DOHH2 (cell line): ENCODE results near the gene UBAC2.

Source experiments
- H3F3A ChIP-seq: fragments of 200-600 bp; sonication (generic), shearing (Covaris generic); 2 replicates; pipeline ENCODE4 v1.6.0; 2016; ENCODE audit warnings: antibody characterized with exemption, mild to moderate bottlenecking; ENCODE audit not compliant: control insufficient read depth, insufficient read depth
- H3K27ac ChIP-seq: fragments of 200-600 bp; sonication (generic); 2 replicates; pipeline ENCODE4 v1.5.1; 2014; ENCODE audit warnings: low read depth, mild to moderate bottlenecking, low read length, moderate library complexity
- H3K27me3 ChIP-seq: fragments of 200-600 bp; sonication (generic); 2 replicates; pipeline ENCODE4 v1.6.1; 2014; ENCODE audit warnings: mild to moderate bottlenecking, low read length, mixed read lengths; ENCODE audit not compliant: control insufficient read depth
- H3K36me3 ChIP-seq: fragments of 200-600 bp; sonication (generic); 2 replicates; pipeline ENCODE4 v1.6.1; 2014; ENCODE audit warnings: mild to moderate bottlenecking, low read length, moderate library complexity, mixed read lengths; ENCODE audit not compliant: control insufficient read depth
- H3K4me1 ChIP-seq: fragments of 200-600 bp; sonication (generic); 2 replicates; pipeline ENCODE4 v1.6.1; 2014; ENCODE audit warnings: mild to moderate bottlenecking, low read length, mixed read lengths; ENCODE audit not compliant: control insufficient read depth
- H3K4me2 ChIP-seq: fragments of 200-600 bp; sonication (generic); 2 replicates; pipeline ENCODE4 v1.6.0; 2014; ENCODE audit warnings: mild to moderate bottlenecking, low read length, moderate library complexity
- H3K4me3 ChIP-seq: fragments of 200-600 bp; sonication (generic); 2 replicates; pipeline ENCODE4 v1.5.1; 2014; ENCODE audit warnings: mild to moderate bottlenecking, low read length, mixed read lengths
- H3K79me2 ChIP-seq: fragments of 200-600 bp; sonication (generic); 2 replicates; pipeline ENCODE4 v1.6.1; 2014; ENCODE audit warnings: mild to moderate bottlenecking, low read length, mixed read lengths; ENCODE audit not compliant: control insufficient read depth
- H3K9me2 ChIP-seq: fragments of 200-600 bp; sonication (generic); replicated peaks from 2 replicates; pipeline ENCODE4 v1.6.1; 2014; ENCODE audit warnings: mild to moderate bottlenecking, low read length, mixed read lengths; ENCODE audit not compliant: control insufficient read depth
- H3K9me3 ChIP-seq: fragments of 200-600 bp; sonication (generic); 2 replicates; pipeline ENCODE4 v1.6.1; 2014; ENCODE audit warnings: antibody characterized with exemption, low read length, mixed read lengths; ENCODE audit not compliant: control insufficient read depth, insufficient read depth
- H4K20me1 ChIP-seq: fragments of 200-600 bp; sonication (generic); 2 replicates; pipeline ENCODE4 v1.6.0; 2014; ENCODE audit warnings: low read depth, mild to moderate bottlenecking, antibody characterized with exemption, low read length, moderate library complexity; ENCODE audit not compliant: control insufficient read depth, insufficient read depth
- EZH2phosphoT487 ChIP-seq: fragments of 200-600 bp; sonication (generic); IDR thresholded peaks from 2 replicates; pipeline ENCODE4 v1.6.1; 2017; ENCODE audit warnings: borderline replicate concordance, mild to moderate bottlenecking, antibody characterized with exemption, low read length, moderate library complexity, mixed read lengths
- TF ChIP-seq, protein P1 (sequence below): fragments of 200-600 bp; sonication (generic); IDR thresholded peaks from one replicate; pipeline ENCODE4 v1.5.1; 2014; ENCODE audit warnings: antibody characterized with exemption, mild to moderate bottlenecking, low read depth, low read length; ENCODE audit not compliant: poor library complexity, severe bottlenecking

Gene UBAC2

DNA sequence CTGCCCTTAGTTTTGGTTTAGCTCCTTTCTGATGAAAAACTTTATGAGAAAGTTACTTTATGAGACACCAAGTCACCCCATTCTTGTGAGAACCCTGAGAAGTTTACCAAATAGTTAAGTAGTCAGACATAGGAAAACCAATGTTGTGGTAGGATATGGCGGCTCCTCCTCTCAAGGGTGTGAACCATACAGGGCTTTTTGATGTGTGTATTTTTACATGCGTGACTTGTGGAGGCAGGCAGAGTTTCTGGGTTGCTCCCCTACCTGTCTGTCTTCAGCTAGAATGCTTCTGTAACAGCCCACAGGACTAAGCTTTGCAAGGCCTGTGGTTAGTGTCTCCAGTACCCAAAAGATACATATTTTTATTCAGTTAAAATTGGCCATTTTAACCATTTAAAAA is 18.3 kb downstream of the UBAC2 start:
- H3K79me2 ChIP-seq, result peaks cover 98% of the 10 kb centered on the region

DNA sequence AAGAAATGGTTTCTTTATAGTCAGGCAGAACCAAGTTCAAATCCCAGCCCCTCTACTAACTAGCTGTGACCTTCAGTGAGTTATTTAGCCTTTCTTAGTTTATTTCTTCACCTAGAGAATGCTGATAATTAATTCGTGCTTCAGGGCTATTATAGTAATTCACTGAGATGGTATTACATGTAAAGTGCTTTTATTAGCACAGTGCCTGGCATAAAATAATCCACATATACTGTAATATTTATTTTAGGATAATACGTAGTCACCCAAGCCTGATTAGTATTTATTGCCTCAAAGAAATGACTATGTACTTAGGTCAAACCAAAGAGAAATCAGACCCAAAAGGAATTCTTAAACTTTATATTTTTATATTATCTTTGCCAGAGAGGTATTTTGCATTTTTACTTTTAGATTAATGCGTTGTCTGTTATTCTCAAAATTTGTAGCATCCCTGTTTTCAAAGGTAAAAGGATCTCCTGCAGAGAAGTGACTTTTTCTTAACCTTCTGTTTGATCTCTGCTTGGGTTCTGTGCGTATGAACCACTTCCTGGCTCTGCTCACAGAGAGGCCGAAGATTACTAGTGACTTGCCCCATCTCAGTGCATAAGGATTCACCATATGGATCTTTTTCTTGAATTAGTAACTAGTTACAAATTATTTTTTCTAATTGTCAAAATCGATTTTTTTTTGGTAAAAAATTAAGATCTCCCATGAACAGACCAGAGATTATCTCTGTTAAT is 19.7 kb downstream of the UBAC2 start:
- H3K4me1 ChIP-seq, result peaks cover 72% of the 10 kb centered on the region
- TF ChIP-seq EZH2phosphoT487, result no peak
- TF ChIP-seq, protein P1, sequence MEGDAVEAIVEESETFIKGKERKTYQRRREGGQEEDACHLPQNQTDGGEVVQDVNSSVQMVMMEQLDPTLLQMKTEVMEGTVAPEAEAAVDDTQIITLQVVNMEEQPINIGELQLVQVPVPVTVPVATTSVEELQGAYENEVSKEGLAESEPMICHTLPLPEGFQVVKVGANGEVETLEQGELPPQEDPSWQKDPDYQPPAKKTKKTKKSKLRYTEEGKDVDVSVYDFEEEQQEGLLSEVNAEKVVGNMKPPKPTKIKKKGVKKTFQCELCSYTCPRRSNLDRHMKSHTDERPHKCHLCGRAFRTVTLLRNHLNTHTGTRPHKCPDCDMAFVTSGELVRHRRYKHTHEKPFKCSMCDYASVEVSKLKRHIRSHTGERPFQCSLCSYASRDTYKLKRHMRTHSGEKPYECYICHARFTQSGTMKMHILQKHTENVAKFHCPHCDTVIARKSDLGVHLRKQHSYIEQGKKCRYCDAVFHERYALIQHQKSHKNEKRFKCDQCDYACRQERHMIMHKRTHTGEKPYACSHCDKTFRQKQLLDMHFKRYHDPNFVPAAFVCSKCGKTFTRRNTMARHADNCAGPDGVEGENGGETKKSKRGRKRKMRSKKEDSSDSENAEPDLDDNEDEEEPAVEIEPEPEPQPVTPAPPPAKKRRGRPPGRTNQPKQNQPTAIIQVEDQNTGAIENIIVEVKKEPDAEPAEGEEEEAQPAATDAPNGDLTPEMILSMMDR, result no peak
- H3K36me3 ChIP-seq, result peaks cover 10% of the 10 kb centered on the region
- H3K9me2 ChIP-seq, result no peaks in the 10 kb centered on the region
- peaks cover 98% of the 10 kb centered on the region for H3K79me2 ChIP-seq
- H3K4me2 ChIP-seq, result peak overlapping the region; percentile 26; the same call in 1 of the 2 replicates
- H3K9me3 ChIP-seq, result no peaks in the 10 kb centered on the region
- H3F3A ChIP-seq, result 0 out of 2 replicates have a peak, but pooled peaks cover 2% of the 10 kb centered on the region
- H3K4me3 ChIP-seq, result no peak overlapping the region
- no peak overlapping the region for H3K27ac ChIP-seq
- peaks cover 31% of the 10 kb centered on the region for H4K20me1 ChIP-seq
- H3K27me3 ChIP-seq, result no peaks in the 10 kb centered on the region

More for the DNA sequence above, 18.3 kb downstream of the UBAC2 start:
- Histone ChIP-seq H3K9me3 (no peaks in the 10 kb centered on the region), H4K20me1 (peaks cover 37% of the 10 kb centered on the region), H3K27ac (no peak overlapping the region), H3K9me2 (no peaks in the 10 kb centered on the region), H3K4me2 (no peak overlapping the region), H3K4me3 (no peak overlapping the region), H3F3A (0 out of 2 replicates have a peak, but pooled peaks cover 2% of the 10 kb centered on the region), H3K36me3 (peaks cover 12% of the 10 kb centered on the region), H3K4me1 (peaks cover 65% of the 10 kb centered on the region), H3K27me3 (no peaks in the 10 kb centered on the region)
- no peak for TF ChIP-seq EZH2phosphoT487
- TF ChIP-seq, protein P1, result no peak

DNA sequence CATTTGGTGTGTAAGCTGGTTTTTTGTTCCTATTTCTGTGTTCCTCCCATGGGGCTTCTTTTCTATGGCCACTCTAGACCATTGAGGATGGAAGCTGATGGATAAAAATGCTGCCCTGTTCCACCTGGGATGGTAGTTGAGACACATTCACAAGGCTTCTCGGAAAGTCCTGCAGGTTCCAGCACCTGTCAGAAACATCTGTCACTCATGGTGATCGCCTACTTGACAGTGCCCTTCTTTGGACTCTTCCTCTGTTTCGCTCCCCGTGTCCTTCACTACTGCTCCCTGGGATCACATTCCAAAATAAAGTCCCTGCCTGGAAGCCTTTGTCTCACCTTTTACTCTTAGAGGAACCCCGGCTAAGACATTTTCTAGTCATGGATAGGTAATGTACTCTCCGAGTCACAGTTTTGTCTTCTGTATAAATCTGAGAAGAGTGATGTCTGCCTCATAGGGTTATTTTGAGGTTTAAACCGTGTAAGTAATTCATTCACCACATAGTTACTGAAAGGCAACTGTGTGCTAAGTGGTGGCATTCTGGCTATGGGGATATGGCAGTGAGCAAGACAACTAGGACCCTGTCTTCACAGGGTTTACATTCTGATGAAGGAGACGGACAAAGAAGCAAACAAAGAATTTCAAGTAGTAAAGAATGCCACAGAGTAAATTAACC is 21.0 kb downstream of the UBAC2 start:
- Histone ChIP-seq H3K4me2 (peak overlapping the region; percentile 60), H3K4me1 (peaks cover 85% of the 10 kb centered on the region), H3K9me3 (no peaks in the 10 kb centered on the region), H4K20me1 (peaks cover 31% of the 10 kb centered on the region), H3K79me2 (peaks cover 98% of the 10 kb centered on the region), H3K27ac (no peak overlapping the region), H3K27me3 (no peaks in the 10 kb centered on the region), H3K36me3 (peaks cover 11% of the 10 kb centered on the region), H3K4me3 (no peak overlapping the region), H3F3A (0 out of 2 replicates have a peak, but pooled peaks cover 2% of the 10 kb centered on the region), H3K9me2 (no peaks in the 10 kb centered on the region)
- TF ChIP-seq, protein P1, result no peak
- no peak for TF ChIP-seq EZH2phosphoT487
